GM23338 (cell line): ENCODE data around the gene RFX2.

ENCODE experiments used
- CREB1 ChIP-seq: fragments of 250-450 bp; sonication (Bioruptor Pico); IDR thresholded peaks from 2 replicates; pipeline ENCODE4 v1.5.0; 2020; ENCODE audit warnings: low read depth, mild to moderate bottlenecking, moderate library complexity
- CTCF ChIP-seq, 2 experiments: fragments of 200-600 bp in 1 of 2; sonication (generic) in 1 of 2; conservative IDR thresholded peaks; 2 replicates each; pipeline versions ENCODE4 v1.5.1 to v1.6.1; 2016 to 2017; ENCODE audit warnings: antibody characterized with exemption in 2 of 2, low read depth in 2 of 2, mild to moderate bottlenecking in 2 of 2, moderate library complexity in 1 of 2
- EZH2 ChIP-seq: fragments of 200-600 bp; sonication (generic); IDR thresholded peaks from one replicate; pipeline ENCODE4 v1.8.0; 2017; ENCODE audit warnings: antibody characterized with exemption, mild to moderate bottlenecking, low read depth; ENCODE audit not compliant: unreplicated experiment
- EZH2phosphoT487 ChIP-seq: fragments of 200-600 bp; sonication (generic); IDR thresholded peaks from one replicate; pipeline ENCODE4 v1.8.1; 2018; ENCODE audit warnings: antibody characterized with exemption; ENCODE audit not compliant: unreplicated experiment
- JUNB ChIP-seq: IDR thresholded peaks from one replicate; pipeline ENCODE4 v1.6.1; 2016; ENCODE audit warnings: antibody characterized with exemption; ENCODE audit not compliant: unreplicated experiment
- POLR2AphosphoS5 ChIP-seq: IDR thresholded peaks from 2 replicates; pipeline ENCODE4 v1.6.1; 2016; ENCODE audit warnings: antibody characterized with exemption, low read depth
- ZNF114 ChIP-seq: fragments of 250-450 bp; sonication (Bioruptor Pico); IDR thresholded peaks from 2 replicates; pipeline ENCODE4 v1.5.0; 2020; ENCODE audit warnings: mild to moderate bottlenecking, moderate library complexity

GRCh38 chr19:6086068-6086788, 24.1 kb downstream of the RFX2 start:
- TF ChIP-seq JUNB (no peak), CTCF (conservative IDR thresholded peaks at IDR 0.05; ENCODE audit: low read depth in 2 of 2) (no peak), CREB1 (CRISPR knock-in tag) (no peak), EZH2 (no peak), POLR2AphosphoS5 (no peak), EZH2phosphoT487 (no peak), ZNF114 (CRISPR knock-in tag) (no peak)
